PFSK-1 (cell line): ENCODE data around the gene NKX2-8.

ENCODE experiments used
- FOXP2 ChIP-seq: optimal IDR thresholded peaks from 2 replicates; pipeline ENCODE3; 2011; ENCODE audit warnings: borderline replicate concordance, control low read depth, inconsistent platforms; ENCODE audit not compliant: insufficient read depth; ENCODE audit errors: extremely low read length, extremely low read depth
- POLR2AphosphoS5 ChIP-seq: IDR thresholded peaks from 2 replicates; pipeline ENCODE4 v1.6.1; 2012; ENCODE audit warnings: low read depth, mild to moderate bottlenecking, control low read depth, low read length, moderate library complexity
- SIN3A ChIP-seq: IDR thresholded peaks from 2 replicates; pipeline ENCODE4 v1.6.1; 2012; ENCODE audit warnings: mild to moderate bottlenecking, low read length, moderate library complexity, borderline replicate concordance; ENCODE audit not compliant: insufficient read depth
- TAF1 ChIP-seq: IDR thresholded peaks from 2 replicates; pipeline ENCODE4 v1.6.1; 2012; ENCODE audit warnings: low read length, control low read depth, borderline replicate concordance; ENCODE audit not compliant: insufficient read depth
- TF ChIP-seq, protein P1 (sequence below), 2 experiments: IDR thresholded peaks; 2 replicates each; pipeline versions ENCODE4 v1.6.1 to v1.8.0; 2011 to 2012; ENCODE audit warnings: low read depth in 2 of 2, low read length in 2 of 2, control low read depth in 1 of 2, inconsistent platforms in 1 of 2, mild to moderate bottlenecking in 1 of 2, moderate library complexity in 1 of 2; ENCODE audit not compliant: insufficient read depth in 1 of 2

Gene NKX2-8

DNA sequence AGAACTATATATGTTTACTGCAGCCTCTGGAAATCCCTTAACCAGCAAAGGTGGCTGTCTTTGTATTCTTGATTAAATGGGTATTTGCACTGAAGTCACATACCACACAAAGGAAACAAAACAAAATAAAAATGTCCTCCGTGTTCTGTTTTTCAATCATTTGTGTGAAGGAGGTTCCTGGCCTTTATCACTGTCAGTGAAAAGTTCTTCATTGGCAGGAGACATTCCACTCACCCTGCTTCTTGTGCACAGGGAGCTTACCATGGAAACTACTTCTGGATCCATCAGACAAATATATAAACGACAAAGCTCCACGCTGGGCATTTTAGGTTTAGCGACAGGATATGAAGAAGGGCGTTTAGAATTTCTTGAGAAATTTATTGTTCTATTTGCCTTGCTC lies 5.7 kb upstream of the NKX2-8 start:
- no peak for TF ChIP-seq TAF1
- no peak for TF ChIP-seq POLR2AphosphoS5

DNA sequence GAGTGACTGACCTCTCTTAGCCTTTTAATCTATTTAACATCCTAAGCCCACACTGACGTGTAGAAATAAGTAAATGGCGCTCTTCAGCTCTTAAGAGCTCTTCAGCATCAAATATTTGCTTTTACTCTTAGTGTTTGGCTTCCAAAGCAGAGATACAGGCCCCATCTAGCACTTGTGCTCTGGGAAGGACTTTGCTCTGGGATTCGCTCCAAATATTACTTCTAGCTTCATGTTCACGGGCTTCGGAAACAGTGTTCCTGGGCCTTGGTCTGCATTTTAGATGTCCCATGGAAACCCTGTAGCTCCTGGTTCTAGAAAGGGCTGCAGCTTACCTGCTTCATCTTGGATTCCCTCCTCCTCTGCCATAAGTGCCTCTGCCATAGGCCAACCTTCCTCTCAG lies 2.7 kb upstream of the NKX2-8 start:
- TF ChIP-seq FOXP2 = no peak
- TF ChIP-seq POLR2AphosphoS5 = no peak
- TF ChIP-seq, protein P1, sequence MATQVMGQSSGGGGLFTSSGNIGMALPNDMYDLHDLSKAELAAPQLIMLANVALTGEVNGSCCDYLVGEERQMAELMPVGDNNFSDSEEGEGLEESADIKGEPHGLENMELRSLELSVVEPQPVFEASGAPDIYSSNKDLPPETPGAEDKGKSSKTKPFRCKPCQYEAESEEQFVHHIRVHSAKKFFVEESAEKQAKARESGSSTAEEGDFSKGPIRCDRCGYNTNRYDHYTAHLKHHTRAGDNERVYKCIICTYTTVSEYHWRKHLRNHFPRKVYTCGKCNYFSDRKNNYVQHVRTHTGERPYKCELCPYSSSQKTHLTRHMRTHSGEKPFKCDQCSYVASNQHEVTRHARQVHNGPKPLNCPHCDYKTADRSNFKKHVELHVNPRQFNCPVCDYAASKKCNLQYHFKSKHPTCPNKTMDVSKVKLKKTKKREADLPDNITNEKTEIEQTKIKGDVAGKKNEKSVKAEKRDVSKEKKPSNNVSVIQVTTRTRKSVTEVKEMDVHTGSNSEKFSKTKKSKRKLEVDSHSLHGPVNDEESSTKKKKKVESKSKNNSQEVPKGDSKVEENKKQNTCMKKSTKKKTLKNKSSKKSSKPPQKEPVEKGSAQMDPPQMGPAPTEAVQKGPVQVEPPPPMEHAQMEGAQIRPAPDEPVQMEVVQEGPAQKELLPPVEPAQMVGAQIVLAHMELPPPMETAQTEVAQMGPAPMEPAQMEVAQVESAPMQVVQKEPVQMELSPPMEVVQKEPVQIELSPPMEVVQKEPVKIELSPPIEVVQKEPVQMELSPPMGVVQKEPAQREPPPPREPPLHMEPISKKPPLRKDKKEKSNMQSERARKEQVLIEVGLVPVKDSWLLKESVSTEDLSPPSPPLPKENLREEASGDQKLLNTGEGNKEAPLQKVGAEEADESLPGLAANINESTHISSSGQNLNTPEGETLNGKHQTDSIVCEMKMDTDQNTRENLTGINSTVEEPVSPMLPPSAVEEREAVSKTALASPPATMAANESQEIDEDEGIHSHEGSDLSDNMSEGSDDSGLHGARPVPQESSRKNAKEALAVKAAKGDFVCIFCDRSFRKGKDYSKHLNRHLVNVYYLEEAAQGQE (IDR thresholded peaks at IDR 0.05; ENCODE audit: insufficient read depth in 1 of 2, low read depth in 2 of 2, low read length in 2 of 2) = no peak
- TF ChIP-seq TAF1 = no peak
- no peak for TF ChIP-seq SIN3A

DNA sequence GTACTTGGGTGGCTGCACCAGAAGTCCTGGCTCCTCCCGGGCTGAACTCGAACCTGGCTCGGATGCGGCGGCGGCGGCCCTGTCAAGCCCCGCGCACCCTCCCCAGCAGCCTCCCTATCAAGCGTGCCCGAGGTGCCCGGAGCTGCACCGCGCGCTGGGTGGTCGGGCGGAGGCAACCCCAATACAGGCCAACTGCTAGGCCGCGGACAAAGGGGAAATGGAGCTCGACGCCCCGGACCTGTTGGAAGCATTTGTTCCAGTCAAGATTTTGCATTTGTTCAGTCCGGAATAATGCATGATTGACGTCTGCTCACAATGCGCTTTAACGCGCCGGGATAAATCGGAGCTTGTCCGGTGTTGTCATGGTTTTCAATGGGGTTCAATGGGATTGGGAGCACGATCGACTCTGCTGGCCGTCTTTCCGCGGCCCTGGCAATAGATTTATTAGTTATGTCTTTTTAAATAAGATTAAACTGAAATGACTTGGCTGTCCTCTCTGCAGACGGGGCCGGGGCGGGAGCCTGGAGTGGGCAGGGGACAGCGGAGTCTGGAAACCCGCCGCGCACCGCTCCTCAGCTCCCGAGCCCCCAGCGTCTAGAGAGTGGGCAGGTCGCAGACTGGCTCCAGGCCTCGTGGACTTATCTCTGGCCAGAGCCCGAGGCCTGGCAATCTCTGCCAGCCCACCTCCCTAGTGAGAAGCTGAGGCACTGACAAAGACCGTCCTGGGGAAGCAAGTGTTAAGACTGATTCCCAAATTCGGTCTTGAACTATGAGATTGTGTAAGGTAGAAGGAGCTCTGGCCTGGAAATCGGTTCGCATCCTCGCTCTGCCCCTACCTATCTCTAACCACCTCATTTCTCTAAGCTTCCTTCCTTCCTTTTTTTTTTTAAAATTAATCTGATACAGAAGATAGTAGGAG lies 1.7 kb upstream of the NKX2-8 start:
- no peak for TF ChIP-seq TAF1
- TF ChIP-seq POLR2AphosphoS5 = no peak
- no peak for TF ChIP-seq FOXP2
- TF ChIP-seq SIN3A = no peak

DNA sequence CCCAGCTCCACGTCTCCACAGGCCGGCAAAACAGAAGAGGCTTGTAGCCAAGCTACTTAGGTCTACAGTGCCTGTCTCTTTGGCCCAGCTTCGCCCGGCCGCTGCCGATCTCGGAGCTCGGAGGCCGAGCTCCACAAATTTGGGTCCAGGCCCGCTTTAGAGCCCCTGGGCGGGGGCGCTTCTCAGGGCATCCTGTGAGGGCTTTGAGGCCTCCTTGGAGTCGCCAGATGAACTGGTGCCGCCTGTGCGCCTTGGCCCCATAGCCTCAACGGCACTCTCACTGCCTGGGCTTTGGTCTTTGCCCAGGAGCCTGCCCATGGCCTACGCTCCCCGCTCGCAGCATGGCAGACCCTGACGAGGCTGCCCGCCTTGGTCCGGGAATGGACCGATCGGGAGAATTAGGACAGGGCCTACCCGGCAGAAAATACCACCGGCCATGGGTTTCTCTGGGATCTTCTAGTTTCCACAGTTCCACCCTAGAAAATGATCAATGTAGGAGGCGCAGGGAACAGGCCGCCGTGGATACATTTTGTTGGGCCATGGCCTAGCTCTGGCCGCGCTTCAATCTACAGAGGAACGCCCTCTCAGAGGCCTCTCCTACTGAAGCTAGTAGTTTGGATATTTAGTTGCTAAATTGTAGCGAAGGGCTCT lies 953 bp upstream of the NKX2-8 start:
- TF ChIP-seq SIN3A (no peak), TAF1 (no peak)
- TF ChIP-seq, protein P1 (IDR thresholded peaks at IDR 0.05; ENCODE audit: insufficient read depth in 1 of 2, low read depth in 2 of 2, low read length in 2 of 2) = no peak

DNA sequence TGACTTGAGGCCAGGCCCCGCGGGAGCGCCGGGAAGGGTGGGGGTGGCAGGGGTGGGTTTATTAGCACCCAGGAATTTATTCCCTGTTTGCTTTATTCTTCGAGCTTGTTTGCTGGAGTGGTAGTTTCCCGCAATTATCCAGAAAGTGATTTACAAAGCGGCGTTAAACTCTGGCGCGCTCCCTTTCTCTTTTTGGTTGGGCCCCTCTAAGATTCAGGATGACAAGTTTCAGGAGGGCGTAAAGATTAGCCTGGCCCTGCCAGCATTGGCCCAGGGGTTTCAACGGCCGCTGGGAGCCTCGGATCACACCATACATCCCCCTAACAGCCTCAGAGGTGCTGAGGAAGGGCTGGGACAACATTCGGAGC lies 444 bp upstream of the NKX2-8 start:
- TF ChIP-seq SIN3A = no peak
- TF ChIP-seq, protein P1 (IDR thresholded peaks at IDR 0.05; ENCODE audit: insufficient read depth in 1 of 2, low read depth in 2 of 2, low read length in 2 of 2) = no peak
- TF ChIP-seq FOXP2 = no peak
- no peak for TF ChIP-seq POLR2AphosphoS5
- no peak for TF ChIP-seq TAF1
